GM23248 (cell line): ENCODE data around the gene ERG.

Source experiments
- EZH2 ChIP-seq: fragments of 200-600 bp; sonication (generic); IDR thresholded peaks from 2 replicates; pipeline ENCODE4 v1.6.1; 2018; ENCODE audit warnings: antibody characterized with exemption, mild to moderate bottlenecking; ENCODE audit not compliant: insufficient read depth, poor library complexity, severe bottlenecking
- EZH2phosphoT487 ChIP-seq: fragments of 200-600 bp; sonication (generic); IDR thresholded peaks from 2 replicates; pipeline ENCODE4 v1.6.1; 2018; ENCODE audit warnings: antibody characterized with exemption, moderate library complexity, mild to moderate bottlenecking, low read depth; ENCODE audit not compliant: insufficient read depth

- TF ChIP-seq EZH2 (no peak), EZH2phosphoT487 (no peak)
These were observed 105.6 kb downstream of the ERG start for GRCh38 chr21:38392661-38393060.
